Measurements from ENCODE around the gene IGFBP2.

- TF ChIP-seq, protein P1, sequence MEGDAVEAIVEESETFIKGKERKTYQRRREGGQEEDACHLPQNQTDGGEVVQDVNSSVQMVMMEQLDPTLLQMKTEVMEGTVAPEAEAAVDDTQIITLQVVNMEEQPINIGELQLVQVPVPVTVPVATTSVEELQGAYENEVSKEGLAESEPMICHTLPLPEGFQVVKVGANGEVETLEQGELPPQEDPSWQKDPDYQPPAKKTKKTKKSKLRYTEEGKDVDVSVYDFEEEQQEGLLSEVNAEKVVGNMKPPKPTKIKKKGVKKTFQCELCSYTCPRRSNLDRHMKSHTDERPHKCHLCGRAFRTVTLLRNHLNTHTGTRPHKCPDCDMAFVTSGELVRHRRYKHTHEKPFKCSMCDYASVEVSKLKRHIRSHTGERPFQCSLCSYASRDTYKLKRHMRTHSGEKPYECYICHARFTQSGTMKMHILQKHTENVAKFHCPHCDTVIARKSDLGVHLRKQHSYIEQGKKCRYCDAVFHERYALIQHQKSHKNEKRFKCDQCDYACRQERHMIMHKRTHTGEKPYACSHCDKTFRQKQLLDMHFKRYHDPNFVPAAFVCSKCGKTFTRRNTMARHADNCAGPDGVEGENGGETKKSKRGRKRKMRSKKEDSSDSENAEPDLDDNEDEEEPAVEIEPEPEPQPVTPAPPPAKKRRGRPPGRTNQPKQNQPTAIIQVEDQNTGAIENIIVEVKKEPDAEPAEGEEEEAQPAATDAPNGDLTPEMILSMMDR (conservative IDR thresholded peaks at IDR 0.05 in 1 of 2, IDR thresholded peaks at IDR 0.05 in 1 of 2; ENCODE audit: extremely low read depth in 1 of 2, insufficient read depth in 1 of 2, low read depth in 1 of 2, low read length in 2 of 2) = peak; percentile 13 to 37
- TF ChIP-seq EZH2 (IDR thresholded peaks at IDR 0.05; ENCODE audit: borderline replicate concordance, low read length) = no peak
Measured at GRCh38 chr2:216664593-216665034, 31.4 kb downstream of the IGFBP2 start.
